ENCODE data around the gene SYT8. TPM values are rescaled to one million over a fixed set of nuclear protein-coding genes. Genes with fewer than 3 reads are reported as not detected.
A peak's percentile ranks its signal among the peaks of the same experiment; 100 is the strongest.
"Not testable (repeated sequence)": the region's sequence is repeated elsewhere in the genome, so short reads cannot be mapped to it uniquely, and the experiment has no call there.

Gene SYT8
- total RNA-seq, 1 donor from 2014 or later: 12.5 TPM

DNA sequence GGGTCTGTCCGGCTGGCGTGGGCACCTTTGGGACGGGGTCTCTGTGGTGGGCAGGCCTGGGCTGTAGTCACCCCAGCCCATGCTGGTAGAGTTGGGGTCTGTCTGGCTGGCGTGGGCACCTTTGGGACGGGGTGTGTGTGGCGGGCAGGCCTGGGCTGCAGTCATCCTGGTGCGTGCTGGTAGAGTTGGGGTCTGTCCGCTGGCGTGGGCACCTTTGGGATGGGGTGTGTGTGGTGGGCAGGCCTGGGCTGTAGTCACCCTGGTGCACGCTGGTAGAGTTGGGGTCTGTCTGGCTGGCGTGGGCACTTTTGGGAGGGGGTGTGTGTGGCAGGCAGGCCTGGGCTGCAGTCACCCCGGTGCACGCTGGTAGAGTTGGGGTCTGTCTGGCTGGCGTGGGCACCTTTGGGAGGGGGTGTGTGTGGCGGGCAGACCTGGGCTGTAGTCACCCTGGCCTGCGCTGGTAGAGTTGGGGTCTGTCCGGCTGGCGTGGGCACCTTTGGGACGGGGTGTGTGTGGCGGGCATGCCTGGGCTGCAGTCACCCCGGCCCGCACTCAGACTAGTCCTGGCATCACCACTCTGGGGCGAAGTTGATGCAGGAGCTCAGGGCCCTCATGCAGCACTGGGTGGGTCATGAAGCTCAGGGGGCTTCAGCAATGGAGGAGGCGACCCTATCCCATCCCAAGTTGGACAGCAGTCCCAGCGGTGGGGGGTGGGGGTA is 37.6 kb downstream of the SYT8 start:
- H3K9me3 ChIP-seq: no peaks in the 10 kb centered on the region
- TF ChIP-seq, protein P1, sequence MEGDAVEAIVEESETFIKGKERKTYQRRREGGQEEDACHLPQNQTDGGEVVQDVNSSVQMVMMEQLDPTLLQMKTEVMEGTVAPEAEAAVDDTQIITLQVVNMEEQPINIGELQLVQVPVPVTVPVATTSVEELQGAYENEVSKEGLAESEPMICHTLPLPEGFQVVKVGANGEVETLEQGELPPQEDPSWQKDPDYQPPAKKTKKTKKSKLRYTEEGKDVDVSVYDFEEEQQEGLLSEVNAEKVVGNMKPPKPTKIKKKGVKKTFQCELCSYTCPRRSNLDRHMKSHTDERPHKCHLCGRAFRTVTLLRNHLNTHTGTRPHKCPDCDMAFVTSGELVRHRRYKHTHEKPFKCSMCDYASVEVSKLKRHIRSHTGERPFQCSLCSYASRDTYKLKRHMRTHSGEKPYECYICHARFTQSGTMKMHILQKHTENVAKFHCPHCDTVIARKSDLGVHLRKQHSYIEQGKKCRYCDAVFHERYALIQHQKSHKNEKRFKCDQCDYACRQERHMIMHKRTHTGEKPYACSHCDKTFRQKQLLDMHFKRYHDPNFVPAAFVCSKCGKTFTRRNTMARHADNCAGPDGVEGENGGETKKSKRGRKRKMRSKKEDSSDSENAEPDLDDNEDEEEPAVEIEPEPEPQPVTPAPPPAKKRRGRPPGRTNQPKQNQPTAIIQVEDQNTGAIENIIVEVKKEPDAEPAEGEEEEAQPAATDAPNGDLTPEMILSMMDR (IDR thresholded peaks at IDR 0.05): no peak
- no peak overlapping the region for H3K27ac ChIP-seq
- intact Hi-C loops (cut with DNase I): no loop called here
- no peak overlapping the region for H3K4me3 ChIP-seq
- H3K27me3 ChIP-seq: peaks cover 20% of the 10 kb centered on the region
- ATAC-seq: no peak
- no peaks in the 10 kb centered on the region for H3K36me3 ChIP-seq
- H3K4me1 ChIP-seq: no peaks in the 10 kb centered on the region
- DNase-seq: peak; percentile 47

DNA sequence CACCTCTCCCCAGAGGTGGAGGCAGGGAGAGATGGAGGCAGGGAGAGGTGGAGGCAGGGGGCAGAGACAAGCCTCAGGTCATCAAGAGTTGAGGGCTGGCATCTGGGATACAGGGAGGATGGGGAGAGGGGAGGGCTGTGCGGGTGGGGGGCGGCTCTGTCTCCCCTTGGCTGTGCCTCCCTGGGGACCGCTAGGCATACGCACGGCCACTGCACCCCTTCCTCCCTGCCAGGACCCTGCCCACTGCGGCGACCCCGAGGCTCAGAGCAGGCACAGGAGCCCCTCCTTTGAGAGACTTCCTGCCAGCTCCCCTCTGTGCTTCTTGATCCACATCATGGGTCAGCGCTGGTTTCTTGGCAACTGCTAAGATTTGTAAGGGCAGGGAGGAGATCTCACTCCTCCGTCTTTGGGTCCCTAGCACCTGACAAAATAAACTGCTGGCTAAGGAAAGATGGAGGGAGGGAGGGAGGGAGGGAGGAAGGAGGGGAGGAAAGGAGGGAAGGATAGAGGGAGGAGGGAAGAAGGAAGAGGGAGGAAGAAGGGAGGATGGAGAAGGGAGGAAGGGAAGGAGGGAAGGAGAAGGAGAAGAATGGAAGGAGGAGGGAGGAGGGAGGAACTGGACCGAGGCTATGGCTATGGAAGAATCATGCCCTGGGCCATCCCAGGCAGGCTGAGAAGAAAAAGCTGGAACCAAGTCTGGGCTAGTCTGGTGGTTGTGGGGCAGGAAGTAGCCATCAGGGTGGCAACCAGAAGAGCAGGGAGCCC is 38.4 kb downstream of the SYT8 start:
- DNase-seq: peak; percentile 45
- intact Hi-C loops (cut with DNase I): no loop called here
- TF ChIP-seq, protein P1 (IDR thresholded peaks at IDR 0.05): no peak
- Histone ChIP-seq H3K4me3 (no peak overlapping the region), H3K9me3 (no peaks in the 10 kb centered on the region), H3K4me1 (no peaks in the 10 kb centered on the region), H3K27me3 (peaks cover 20% of the 10 kb centered on the region), H3K36me3 (no peaks in the 10 kb centered on the region), H3K27ac (no peak overlapping the region)
- ATAC-seq: no peak

DNA sequence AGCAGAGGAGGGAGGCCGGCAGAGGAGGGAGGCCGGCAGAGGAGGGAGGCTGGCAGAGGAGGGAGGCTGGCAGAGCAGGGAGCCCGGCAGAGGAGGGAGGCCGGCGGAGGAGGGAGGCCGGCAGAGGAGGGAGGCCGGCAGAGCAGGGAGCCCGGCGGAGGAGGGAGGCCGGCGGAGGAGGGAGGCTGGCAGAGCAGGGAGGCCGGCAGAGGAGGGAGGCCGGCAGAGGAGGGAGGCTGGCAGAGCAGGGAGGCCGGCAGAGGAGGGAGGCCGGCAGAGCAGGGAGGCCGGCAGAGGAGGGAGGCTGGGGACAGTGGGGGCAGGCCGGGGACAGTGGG is 39.0 kb downstream of the SYT8 start:
- H3K36me3 ChIP-seq; H3K4me1 ChIP-seq; intact Hi-C loops (cut with DNase I); H3K4me3 ChIP-seq; H3K9me3 ChIP-seq; DNase-seq; ATAC-seq; H3K27ac ChIP-seq: not testable (repeated sequence)
- H3K27me3 ChIP-seq: peaks cover 16% of the 10 kb centered on the region

DNA sequence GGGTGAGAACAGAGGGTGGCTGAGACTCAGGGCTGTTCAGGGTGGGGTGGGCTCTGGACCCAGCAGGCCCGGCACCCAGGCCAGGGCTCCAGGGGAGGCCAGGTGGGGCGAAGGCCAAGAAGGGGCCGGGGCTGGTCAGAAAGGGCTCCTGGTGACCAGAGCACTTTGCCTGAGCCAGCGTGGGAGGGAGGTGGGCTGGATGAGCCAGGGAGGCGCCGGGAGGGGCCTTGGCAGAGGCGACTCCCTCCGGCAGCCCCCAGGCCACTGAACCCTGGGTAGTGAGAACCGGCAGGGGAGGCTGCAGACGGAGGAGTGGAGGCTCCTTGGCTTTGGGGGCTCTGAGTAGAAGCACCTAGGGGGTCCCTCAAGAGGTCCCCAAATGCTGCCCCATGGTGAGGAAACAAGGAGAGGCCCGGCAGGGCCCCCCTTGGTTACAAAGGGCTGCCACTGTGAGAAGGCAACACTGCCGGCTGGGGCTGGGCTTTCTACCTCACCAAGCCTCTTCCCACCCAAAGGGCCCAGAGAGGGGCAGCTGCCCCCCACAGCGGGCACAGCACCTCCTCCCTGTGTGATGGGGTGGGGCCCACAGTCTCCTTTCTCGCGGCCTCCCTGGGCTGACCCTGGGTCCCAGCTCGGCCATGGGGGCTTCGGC is 39.8 kb downstream of the SYT8 start:
- H3K9me3 ChIP-seq; DNase-seq; H3K27me3 ChIP-seq; intact Hi-C loops (cut with DNase I); H3K4me1 ChIP-seq; H3K27ac ChIP-seq; H3K4me3 ChIP-seq; ATAC-seq; H3K36me3 ChIP-seq: not testable (repeated sequence)

DNA sequence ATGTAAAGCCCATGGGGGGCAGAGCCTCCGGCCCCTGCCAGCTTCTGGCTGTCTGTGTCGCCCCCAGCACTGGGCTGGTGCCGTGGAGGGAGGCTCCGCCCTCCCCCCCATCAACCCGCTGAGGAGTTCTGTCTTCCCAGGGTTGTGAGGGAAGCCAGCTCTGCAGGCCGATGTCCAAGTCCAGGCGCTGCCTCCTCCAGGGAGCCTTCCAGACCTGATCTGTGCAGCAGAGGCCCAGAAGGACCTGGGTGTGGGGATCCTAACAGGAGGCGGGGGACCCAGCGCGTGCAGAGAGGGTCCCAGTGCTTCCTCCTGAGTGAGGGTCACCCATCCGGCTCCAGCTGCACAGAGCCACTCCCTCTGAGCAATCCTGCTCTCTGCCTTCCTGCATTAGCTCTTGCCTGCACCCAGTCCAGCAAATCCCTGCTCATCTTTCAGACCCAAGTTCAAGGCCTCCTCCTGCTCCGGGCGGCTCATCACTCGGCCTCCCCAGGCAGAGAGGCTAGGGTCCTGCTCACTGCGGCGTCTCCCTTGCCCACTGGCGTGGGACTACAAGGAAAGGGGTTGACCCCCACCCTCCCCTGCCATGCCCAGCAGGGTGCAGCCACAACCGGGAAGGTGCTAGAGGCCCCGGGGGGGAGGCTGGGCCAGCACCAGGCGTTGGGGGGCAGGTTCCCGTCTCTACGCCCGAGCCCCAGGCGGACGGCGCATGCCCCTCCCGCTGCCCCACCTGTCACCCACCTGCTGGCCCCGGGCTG is 40.5 kb downstream of the SYT8 start:
- no peak for DNase-seq
- no peaks in the 10 kb centered on the region for H3K4me1 ChIP-seq
- no peak overlapping the region for H3K27ac ChIP-seq

DNA sequence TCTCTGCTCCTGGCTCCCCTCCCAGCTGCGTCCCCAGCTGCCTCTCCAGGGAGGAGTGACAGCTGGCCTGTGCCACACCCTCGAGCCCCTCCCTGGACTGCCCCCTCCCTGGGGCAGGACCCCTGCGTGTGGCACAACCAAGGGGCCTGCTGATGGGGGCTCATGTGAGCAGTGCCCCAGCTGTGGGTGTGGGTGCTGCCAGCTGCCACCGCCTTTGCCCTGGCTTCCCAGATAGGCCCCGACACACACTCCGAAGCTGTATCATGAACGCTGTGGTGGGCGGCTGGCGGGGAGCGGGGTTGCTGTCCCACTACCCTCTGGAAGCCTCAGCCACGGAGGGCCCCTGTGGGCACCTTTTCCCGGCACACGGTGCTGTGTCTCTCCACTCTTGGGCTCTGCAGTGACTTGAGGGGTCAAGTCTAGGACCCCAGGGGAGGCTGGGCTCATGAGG is 41.1 kb downstream of the SYT8 start:
- intact Hi-C loops (cut with DNase I); H3K4me1 ChIP-seq; H3K36me3 ChIP-seq; H3K27ac ChIP-seq; H3K27me3 ChIP-seq; ATAC-seq; DNase-seq; H3K9me3 ChIP-seq; H3K4me3 ChIP-seq: not testable (repeated sequence)

More for the DNA sequence above, 40.5 kb downstream of the SYT8 start:
- no peaks in the 10 kb centered on the region for H3K9me3 ChIP-seq
- no peaks in the 10 kb centered on the region for H3K36me3 ChIP-seq
- no peak overlapping the region for H3K4me3 ChIP-seq
- ATAC-seq: no peak
- H3K27me3 ChIP-seq: peaks cover 1% of the 10 kb centered on the region
- TF ChIP-seq, protein P1 (IDR thresholded peaks at IDR 0.05): no peak
- intact Hi-C loops (cut with DNase I): no loop called here
